NCI-H446 treated with DMSO at 0.1 percent for 48 hours (cell line): ENCODE results near the gene CNTNAP2.
"Not testable (repeated sequence)": the region's sequence is repeated elsewhere in the genome, so short reads cannot be mapped to it uniquely, and the experiment has no call there.

Source experiments
- DNase-seq: peaks from one replicate; lab custom pipeline; 2025; lab: John Stamatoyannopoulos, UW

The CNTNAP2 gene

DNA sequence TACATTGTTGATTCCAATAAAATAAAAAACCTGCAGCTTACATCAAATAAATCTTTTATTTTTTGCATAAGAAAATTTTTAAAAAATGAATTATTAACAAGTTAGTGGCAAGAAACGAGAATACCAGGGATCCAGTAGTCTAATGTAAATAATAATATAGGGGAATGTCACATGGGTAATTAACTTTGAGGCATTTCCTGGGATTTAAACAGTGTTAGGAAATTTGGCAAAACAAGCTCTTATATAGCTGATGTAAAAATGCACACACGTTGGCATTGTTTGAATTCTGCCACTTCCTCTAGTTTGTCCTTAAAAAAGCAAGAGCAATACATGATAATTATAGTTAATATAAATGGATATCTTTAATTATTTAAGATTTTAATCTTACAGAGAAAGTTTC is 768.6 kb downstream of the CNTNAP2 start:
- DNase-seq: no peak

DNA sequence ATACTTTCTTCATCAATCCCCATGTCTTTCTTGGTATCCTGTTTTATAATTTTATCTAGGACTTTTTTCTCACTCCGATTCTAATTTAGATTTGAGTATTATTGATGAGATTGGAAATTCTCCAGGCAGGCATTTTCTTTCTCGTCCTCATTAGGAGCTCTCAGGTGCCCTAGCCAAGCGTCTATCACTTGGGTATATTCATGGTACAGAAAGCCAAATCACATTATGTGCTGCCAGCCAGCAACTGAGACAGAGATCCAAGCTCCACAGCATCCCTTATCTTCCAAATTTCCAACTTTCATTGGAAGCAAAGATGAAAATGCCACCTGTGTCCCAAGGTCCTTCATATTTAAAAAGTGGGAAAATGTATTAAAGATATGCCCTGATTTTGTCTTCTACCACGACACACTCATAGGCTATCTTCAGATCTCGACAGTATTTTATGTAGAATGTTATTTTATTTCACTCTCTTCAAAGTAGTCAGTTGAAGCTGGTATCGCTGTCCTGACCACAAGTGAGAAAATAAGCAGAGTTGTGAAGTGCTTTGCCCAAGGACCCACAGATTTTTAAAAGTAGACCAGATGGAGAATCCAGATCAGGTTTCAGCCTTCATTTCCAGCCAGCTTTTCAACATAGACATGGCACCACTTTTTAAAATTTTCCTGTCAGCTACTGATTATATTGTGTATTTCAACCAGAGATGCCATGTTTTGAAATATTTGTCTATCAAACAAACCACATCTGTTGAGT is 773.4 kb downstream of the CNTNAP2 start:
- peak; percentile 89 for DNase-seq

DNA sequence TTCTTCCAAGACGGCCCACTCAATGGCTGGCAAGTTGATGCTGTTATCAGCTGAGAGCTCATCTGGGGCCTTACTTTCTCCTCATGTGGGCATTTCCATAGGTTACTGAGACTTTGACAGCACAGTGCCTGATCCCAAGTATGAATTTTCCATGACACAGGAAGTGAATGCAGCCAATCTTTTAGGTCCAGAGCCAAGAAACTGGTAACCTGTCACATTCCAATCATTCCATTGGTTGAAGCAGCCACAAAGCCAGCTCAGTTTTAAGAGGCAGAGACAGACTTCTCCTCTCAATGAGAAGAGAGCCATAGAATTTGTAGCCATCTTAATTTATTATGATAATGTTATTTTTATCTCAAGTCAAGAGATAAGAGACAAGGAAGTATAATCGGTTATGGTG is 775.5 kb downstream of the CNTNAP2 start:
- DNase-seq: no peak

GRCh38 chr7:146894927-146895326 is 778.3 kb downstream of the CNTNAP2 start:
- no peak for DNase-seq

DNA sequence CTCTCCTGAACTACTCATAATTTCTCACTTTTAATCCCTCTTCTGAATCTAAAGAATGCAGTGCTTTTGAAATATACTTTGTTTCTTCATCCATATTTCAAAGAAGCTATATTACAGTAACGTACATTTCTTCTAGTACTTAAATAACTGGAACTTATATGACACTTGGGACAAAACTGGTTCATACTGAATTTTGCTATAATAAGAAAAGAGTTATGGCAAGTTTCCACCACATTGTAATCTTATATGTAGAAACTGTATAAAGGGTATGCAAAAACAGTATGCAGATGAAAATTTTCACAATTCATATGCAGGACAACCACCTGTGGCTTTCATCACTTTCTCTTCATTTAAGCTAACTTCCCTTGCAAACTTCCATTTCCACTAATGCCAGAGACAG is 785.7 kb downstream of the CNTNAP2 start:
- DNase-seq: no peak

DNA sequence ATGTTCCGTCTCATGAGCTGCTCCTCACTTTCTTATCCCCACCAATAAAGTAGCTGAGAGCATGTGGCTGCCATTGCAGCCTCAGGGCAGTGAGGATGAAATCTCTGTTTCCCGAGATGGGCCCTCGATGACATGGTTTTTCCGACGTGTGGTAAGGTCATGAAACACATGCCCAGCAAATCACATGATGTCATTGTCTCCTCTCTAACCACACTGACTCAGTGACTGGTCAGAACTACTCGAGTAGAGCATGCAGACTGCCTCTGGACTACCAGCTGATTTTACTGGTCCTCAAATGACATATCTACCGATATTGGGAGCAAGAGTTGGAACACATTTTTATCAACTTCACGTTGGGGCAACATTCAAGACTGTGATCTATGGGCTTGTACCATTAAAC is 786.1 kb downstream of the CNTNAP2 start:
- DNase-seq: no peak

DNA sequence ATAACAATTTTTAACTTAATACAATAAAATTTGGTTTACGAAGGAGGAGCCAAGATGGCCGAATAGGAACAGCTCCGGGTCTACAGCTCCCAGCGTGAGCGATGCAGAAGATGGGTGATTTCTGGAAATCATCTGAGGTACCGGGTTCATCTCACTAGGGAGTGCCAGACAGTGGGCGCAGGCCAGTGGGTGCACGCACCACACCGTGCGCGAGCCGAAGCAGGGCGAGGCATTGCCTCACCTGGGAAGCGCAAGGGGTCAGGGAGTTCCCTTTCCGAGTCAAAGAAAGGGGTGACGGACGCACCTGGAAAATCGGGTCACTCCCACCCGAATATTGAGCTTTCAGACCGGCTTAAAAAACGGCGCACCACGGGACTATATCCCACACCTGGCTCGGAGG is 789.1 kb downstream of the CNTNAP2 start:
- DNase-seq: not testable (repeated sequence)

GRCh38 chr7:146922782-146923181 is 806.2 kb downstream of the CNTNAP2 start:
- no peak for DNase-seq

DNA sequence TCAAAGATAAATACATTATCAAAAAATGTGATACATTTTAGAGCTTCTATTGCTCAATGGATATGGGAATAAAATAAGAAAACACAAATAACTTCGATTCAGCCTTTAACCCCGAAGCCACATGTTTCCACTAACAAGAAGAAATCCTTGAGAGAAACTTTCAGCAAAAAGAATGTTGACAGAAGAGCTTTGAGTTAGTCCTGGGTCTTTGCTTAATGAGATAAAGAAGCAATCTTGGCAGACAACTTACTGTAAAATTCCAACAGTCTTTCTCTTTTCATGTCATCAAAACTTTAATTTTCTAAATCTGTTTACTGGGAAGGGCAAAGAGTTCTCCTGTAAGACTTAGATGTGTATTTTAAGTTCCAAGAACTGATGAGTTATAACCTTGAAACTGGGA is 810.2 kb downstream of the CNTNAP2 start:
- no peak for DNase-seq

DNA sequence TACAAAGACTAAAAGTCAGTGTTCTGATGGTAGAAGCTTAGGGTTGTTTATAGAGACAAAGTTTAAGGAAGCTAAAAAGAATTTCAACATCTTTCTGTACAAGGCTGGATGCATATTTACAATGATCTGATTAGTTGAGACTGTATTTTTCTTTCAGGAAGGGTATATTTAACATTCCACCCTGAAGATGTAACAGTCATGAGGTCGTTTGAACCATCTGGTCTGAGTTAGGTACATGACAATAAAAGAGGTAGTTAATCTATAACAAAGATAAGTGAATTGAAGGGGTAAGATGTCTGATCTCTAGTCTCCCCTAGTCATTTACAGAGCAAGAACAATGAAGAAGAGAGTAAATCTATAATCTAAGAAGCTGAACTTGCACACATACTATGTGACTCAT is 821.2 kb downstream of the CNTNAP2 start:
- no peak for DNase-seq

DNA sequence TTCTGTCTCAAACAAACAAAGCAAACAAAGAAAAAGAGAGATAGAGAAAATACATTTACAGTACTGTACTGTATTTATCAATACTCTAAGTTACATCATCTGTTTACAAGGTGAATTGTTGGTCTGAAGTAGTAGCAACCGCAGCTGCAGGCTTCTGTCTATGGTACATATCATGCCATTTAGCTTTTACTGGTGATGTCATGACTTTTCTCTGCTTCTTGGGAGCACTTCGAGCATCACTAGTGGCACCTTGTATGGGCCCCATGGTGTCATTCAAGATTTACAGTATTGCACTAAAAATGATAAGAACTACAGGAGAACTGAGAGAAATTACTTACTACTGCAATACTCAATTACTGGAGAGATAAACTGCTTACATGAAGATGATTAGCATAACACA is 826.9 kb downstream of the CNTNAP2 start:
- no peak for DNase-seq

- no peak for DNase-seq
Measured at GRCh38 chr7:146948703-146949102, 832.1 kb downstream of the CNTNAP2 start.

DNA sequence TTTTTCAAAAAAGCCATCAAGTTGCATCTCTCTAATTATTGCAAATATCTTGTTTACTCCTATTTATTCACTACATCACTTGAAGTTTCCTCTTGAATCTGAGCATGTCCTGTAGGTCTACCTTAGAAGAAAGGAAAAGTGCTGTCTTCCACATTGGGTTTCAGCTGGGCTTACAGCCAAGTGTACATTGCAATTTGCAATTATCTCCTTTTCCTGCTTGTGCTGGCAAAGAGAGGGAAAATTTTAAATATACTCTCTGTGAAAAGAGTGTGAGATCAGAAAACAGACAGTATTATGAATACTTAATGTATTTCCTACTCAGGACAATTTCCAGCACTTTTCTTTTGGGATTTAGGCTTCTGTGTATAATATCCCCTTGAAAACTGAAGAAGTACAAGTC is 839.7 kb downstream of the CNTNAP2 start:
- peak; percentile 72 for DNase-seq

DNA sequence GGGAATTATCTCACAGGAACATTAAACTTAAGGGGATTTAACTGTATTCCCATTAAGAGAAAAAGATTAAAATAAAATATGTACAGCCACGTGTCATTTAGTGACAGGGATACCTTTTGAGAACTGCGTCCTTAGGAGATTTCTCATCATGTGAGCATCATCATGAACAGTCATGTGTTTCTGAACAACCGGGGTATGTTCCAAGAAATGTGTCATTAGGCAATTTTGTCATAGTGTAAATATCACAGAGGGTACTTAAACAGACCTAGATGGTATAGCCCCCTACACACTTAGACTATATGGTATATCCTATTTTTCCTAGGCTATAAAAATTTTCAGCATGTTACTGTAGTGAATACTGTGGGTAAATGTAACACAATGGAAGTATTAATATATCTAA is 840.3 kb downstream of the CNTNAP2 start:
- peak; percentile 61 for DNase-seq

DNA sequence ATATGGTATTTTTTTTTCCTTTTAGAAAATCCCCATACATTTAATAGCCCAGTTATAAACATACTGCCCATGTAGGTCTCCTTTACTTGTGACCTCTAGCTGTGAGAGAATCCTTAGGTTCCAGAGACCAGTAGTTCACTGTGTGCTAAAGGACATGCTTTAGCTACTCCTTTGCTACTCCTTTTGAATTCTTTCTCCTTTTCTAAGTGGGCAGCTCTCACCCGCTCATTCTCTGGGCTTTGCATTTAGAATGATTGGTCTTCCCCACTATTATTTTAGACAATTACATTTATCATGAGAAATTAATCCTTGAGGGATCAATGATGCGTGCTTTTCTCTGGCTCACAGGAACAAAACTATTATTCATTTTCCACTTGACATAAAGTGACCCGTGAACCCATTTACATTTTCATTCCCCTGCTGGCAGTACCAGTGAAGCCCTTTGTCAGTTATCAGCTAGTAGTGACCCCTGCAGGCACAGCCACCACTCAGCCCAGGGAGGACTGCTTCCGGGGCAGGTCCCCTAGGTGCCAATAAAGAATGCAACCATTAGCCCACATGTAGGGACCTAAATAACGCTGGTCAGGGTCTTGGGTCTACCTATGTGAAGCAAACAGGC is 844.3 kb downstream of the CNTNAP2 start:
- DNase-seq: peak; percentile 52

- DNase-seq: peak; percentile 84
Measured at GRCh38 chr7:146961617-146962016, 845.0 kb downstream of the CNTNAP2 start.

DNA sequence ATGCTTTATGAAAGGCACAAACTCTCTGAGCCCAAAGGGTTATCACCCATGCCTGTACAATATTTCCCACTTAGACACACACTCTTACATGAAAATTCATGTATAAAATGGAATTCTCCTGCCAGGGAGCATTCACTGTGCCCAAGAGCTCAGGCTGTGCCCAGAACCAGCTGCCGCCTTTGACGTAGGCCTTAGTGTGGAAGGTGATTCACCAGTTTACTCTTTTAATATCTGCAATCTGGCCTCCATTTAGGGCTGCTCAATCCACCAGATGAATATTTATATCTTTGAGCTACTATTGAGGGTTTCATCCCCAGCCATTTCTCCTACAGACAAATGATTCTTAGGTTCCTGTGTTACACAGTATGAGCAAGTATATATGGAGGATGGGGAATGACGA is 849.7 kb downstream of the CNTNAP2 start:
- DNase-seq: peak; percentile 37

DNA sequence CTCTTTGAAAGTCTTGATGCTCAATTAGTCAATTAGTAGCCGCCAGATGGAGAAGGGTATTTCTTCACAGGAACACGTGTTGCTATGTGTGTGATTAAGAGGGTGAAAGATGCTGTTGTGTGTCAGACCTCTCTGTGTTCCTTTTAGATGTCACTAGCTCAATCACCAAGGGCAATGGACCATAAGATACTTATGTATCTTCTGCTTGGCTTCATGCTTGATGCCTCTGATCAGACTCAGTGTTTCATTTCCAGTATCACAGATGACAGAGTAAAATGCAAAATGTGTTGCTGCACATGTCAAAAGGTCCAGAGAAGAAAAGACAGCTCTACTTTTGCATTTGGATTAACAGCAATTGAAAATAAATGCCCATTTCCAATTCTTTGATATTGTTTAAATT is 865.9 kb downstream of the CNTNAP2 start:
- DNase-seq: peak; percentile 97

- DNase-seq: no peak
Measured at GRCh38 chr7:146991596-146991995, 875.0 kb downstream of the CNTNAP2 start.

DNA sequence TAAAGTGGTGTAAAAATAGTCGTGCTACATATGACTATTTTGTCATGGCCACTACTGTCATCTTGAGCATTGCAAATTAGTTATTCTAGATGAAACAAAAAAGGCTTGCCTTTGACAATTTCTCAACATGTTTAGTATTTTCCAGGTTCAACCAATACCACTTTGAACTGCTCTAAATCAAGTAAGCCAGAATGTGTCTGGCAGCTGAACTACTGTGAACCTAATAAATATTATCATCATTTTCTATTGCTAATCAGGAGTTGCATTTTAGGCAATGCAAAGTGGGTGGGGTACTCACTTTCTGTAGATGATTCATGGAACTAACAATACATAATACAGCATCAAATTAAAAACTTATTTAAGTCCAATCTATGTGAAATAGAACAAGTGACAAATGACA is 877.2 kb downstream of the CNTNAP2 start:
- no peak for DNase-seq

DNA sequence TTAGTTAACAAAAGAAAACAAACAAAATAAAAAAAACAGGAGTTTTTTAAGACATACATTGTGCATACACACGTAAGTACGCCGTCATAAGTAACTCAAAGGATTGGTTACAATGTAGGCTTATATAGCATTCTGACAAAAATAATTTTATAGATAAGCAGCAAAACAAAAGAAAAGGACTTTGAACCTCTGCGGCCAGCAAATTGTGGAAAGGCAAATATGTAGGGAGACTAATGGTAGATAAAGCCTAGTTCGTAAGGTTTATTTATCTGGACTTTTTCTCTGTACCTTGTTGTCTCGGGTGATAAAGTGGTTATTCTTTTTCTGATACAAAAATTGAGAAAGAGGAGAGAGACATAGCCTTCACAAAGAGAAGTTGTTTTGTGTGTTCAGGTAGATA is 891.9 kb downstream of the CNTNAP2 start:
- no peak for DNase-seq

DNA sequence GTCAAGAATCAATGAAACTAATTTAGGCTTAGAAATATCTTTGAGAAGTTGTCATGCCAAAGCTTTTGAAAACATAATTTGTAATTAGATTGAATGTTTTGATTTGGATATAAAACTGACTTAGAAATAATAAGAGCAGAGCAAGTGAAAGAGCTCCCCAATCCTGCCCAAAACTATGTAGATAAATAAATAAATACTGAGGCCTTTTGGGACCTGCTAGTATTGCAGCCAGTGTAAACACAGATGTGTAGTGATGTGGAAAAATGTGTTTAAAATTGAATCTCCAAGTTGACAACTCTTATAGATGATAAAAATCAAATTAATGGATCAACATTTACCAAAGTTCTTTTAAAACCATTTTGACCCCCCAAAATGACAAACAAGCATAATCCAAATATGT is 896.1 kb downstream of the CNTNAP2 start:
- peak; percentile 28 for DNase-seq

DNA sequence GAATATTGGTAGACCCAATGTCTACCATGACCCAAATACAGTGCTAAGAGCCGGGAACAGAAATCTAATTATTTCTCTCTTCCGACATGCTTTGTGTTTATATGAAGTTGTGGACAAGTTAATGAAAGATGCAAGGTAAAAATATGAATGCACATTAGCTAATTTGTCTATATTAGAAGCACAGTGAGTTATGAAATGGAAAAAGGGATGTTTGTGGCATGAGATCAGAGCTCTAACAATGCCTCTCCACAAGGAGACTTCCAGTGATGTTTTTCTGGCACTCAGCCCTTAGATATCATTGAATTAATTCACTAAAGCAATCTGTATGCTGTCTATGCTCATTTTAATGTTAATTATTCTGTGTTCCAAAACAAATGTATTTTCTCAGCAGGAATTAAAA is 897.2 kb downstream of the CNTNAP2 start:
- peak; percentile 65 for DNase-seq
